Hepatic stellate cell (primary cell): ENCODE data around the gene MNT.
A peak's percentile ranks its signal among the peaks of the same experiment; 100 is the strongest.
"Not testable (repeated sequence)": the region's sequence is repeated elsewhere in the genome, so short reads cannot be mapped to it uniquely, and the experiment has no call there.

Experiments
- DNase-seq: peaks from one replicate; pipeline ENCODE4 v3.0.0; 2011; ENCODE audit warnings: low spot score

MNT gene

DNA sequence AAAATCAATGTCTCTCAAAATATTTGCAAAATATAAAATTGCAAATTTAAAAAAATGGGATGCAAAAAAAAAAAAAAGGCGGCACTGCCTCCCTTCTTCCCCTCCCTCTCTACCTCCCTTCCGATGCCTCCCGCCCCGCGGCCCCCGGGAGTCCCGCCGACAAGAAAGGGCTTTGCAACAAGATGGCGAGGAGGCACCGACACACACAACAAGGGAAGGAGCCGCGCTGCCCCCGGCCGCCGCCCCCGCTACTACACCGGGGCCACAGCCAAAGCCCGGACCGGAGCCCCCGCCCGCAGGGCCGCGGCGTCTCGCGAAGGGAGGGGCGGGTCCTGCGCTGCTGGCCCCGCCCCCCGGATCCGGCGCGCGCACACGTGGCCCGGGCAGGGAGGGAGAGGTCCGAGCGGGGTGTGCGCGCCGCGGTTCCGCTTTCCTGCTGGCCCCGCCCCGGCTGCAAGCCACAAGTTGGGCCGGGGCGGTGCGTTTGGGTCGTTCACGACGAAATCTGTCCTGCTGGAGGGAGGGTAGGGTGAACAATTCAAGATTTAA, at the start of gene MNT:
MNT (minus strand) TSS at position 184 of the 549 bp plus-strand sequence. CDS start 348 bp downstream, outside the sequence.
- peak; percentile 93 for DNase-seq

GRCh38 chr17:2450016-2450650, 49.3 kb upstream of the MNT start:
- DNase-seq: no peak

DNA sequence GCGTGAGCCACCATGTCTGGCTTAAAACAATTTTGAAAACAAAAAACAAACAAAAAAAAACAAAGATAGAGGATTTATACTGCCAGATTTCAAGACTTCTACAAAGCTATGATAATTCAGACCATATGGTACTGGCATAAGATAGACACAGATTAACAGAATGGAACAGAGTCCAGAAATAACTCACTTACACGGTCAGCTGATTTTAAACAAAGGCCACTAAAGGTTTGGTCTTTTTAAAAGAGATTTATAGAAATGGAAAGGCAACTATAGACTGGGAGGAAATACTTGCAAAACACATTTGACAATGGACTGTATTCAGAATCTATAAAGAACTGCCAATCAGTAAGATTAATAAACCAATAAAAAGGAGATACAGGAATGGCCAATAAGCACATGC, 48.6 kb upstream of the MNT start:
- no peak for DNase-seq

DNA sequence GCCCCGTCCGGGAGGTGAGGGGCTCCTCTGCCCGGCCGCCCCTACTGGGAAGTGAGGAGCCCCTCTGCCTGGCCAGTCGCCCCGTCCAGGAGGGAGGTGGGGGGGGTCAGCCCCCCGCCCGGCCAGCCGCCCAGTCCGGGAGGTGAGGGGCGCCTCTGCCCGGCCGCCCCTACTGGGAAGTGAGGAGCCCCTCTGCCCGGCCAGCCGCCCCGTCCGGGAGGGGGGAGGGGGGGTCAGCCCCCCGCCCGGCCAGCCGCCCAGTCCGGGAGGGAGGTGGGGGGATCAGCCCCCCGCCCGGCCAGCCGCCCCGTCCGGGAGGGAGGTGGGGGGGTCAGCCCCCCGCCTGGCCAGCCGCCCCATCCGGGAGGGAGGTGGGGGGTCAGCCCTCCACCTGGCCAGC, 46.6 kb upstream of the MNT start:
- DNase-seq: not testable (repeated sequence)

GRCh38 chr17:2445638-2446037, 44.8 kb upstream of the MNT start:
- no peak for DNase-seq

DNA sequence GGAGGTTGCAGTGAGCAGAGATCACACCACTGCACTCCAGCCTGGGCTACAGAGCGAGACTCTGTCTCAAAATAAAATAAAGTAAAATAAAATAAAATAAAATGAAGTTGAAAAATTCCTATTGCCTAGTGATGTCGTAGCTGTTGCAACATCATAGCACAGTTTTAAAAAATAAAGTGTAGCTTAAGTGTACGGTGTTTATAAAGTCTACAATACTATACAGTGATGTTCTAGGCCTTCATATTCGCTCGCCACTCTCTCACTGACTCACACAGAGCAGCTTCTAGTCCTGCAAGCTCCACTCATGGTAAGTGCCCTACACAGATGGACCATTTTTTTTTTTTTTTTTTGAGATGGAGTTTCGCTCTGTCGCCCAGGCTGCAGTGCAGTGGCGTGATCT, 43.5 kb upstream of the MNT start:
- no peak for DNase-seq

DNA sequence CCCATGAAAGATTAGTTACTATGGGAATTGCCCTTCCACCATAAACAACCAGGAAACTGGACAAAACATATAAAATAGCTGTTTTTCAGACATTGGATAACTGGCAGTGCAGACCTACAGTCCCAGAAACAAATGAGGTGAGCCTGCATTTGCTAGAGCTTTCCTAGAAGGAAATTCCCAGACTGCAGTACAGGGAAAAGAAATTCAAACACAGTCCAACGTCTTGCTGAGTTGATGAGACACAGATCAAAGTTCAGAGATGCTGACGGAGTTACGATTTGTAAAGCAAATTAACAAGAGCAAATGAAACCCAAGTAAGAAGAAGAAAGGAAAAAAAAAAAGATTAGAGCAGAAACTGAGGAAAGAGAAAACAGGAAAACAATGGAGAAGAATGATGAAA, 41.3 kb upstream of the MNT start:
- no peak for DNase-seq

- DNase-seq: no peak
Observed at GRCh38 chr17:2440930-2441329, 40.1 kb upstream of the MNT start.

DNA sequence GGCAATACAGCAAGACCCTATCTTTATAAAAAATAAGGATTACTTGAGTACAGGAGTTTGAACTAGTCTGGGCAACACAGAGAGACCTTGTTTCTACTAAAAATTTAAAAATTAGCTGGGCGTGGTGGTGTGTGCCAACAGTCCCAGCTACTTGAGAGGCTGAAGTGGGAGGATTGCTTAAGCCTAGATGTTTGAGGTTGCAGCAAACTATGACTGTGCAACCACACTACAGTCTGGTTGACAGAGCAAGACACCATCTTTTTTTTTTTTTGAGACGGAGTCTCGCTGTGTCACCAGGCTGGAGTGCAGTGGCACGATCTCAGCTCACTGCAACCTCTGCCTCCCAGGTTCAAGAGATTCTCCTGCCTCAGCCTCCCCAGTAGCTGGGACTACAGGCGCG, 39.1 kb upstream of the MNT start:
- DNase-seq: not testable (repeated sequence)

- peak; percentile 77 for DNase-seq
Observed at GRCh38 chr17:2438823-2439222, 38.0 kb upstream of the MNT start.

- no peak for DNase-seq
Observed at GRCh38 chr17:2436316-2436905, 35.6 kb upstream of the MNT start.

GRCh38 chr17:2435862-2436261, 35.0 kb upstream of the MNT start:
- no peak for DNase-seq

DNA sequence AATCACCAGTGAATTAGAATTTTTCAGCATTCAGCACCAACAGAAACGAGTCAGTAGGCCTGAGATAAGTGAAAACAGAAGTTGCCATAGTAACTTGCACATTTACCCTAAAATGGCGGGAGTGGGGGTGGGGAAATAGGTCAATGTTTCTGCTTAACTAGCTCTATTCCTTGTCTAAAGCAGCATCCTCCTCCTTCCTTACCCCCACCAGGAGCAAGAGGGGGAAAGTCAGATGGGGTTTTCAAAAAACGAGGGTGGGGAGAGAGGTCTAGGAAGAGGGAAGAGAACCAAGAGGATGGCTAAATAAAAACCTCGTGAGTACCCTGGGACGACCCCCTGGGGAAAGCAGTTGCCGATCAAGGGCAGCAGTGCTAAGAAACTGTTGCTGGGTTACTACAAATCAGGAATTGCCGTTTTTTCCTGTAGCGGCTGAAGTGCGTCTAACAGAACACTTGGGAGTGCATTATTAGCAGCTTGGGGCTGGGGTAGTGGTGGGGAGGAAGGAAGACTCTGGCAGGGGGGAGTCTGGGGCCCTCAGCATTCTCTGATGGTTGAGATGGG, 34.4 kb upstream of the MNT start:
- no peak for DNase-seq

DNA sequence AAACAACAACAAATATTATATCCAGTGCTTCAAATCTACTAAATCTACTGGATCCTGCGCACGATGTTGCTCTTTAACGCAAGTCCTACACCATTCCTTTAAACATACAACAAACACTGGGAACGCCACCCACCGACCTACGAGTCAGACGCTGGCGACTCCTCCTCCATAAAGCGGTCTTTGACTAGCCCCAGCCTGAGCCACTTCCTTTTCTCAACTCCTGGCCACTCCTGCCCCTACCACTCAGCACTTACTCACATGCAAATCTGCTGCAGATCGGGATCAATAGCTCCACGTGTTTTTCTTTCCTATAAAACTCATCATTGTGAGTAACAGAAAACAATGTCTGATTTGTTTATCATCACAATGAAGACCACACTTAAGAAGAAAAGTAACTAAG, 32.8 kb upstream of the MNT start:
- DNase-seq: no peak

DNA sequence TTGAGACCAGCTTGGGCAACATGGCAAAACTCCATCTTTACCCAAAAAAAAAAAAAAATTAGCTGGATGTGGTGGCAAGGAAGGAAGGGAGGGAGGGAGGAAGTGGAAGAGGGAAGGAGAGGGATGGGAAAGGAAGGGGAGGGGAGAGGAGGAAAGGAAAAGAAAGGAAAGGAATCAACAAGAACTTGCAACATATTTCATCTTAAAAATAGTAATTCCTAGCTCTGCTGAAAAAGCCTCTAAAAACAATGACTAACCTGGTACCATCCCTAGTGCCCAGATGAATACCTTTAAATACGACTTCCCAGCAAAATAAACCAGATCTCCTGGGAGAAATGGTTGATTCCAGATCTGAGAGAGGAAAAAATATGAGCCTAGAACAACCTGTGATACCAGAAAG, 27.1 kb upstream of the MNT start:
- DNase-seq: no peak

DNA sequence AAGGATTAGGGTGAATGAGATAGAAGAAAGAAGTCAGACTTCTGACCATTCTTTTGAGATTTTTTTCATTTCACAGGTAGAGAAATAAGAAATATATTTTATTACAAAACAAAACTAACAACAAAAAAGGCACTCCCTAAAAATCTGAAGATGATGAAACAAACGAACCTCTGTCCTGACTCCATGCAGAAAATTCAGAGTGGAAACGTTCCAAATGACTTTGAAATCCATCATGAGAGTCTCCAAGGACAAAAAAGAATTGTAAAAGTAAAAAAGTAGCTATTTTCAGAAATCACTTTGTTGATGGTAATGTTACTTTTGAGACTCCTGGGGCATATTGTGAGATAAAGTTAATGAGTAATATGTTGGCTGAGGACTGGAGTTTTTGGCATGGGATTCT, 26.4 kb upstream of the MNT start:
- DNase-seq: no peak

DNA sequence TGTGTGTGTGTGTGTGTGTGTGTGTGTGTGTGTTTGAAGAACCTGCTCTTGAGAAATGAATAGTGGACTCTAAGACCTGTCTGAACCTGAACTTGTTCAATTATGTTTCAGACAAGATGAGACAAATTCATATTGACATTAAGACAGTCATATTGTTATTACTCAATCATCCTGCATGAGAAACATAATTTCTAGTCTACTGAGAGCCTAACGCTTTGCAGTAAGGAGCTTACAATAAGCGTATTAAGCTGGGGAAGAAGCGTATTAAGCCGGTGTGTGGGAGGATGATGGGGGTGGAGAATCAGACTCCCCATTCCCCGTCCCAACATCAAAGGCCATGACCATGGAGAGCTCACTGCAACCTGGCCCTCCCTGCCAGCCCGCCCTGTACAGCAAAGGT, 22.4 kb upstream of the MNT start:
- no peak for DNase-seq

DNA sequence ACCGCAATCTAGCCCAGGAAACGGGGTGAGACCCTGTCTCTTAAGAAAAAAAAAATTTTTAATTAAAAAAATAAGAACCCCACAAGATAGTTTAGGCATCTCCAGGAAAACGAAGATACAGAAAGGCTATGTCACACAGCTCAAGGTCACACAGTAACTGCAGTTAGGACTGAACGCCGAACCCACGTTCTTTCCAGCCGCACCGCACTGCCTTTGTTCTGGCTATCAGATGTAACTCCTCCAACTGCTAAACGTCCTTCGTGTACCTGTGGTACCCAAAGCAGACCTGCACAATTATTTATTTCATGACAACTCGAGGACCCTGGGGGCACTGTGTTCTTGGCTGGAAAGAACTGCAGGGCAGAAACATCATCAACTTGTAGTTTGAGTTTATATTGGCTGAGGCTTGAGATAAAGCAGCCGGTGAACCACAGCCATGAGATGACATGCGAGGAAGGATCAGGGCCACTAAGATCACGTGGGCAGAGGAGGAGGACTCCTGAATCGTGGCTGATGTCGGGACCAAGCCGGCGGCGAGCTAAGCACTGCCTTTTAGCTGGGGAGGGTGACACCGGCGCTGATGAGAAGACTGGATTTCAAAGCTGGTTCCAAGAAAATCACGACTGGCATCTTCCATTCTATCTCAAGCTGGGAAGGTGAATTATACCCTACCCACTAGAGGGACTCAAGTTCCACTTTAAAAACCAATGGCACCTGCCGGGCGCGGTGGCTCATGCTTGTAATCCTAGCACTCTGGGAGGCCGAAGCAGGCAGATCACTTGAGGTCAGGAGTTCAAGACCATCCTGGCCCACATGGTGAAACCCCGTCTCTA, 20.7 kb upstream of the MNT start:
- DNase-seq: no peak

- no peak for DNase-seq
Observed at GRCh38 chr17:2420176-2420575, 19.3 kb upstream of the MNT start.

GRCh38 chr17:2419486-2419885, 18.6 kb upstream of the MNT start:
- no peak for DNase-seq

DNA sequence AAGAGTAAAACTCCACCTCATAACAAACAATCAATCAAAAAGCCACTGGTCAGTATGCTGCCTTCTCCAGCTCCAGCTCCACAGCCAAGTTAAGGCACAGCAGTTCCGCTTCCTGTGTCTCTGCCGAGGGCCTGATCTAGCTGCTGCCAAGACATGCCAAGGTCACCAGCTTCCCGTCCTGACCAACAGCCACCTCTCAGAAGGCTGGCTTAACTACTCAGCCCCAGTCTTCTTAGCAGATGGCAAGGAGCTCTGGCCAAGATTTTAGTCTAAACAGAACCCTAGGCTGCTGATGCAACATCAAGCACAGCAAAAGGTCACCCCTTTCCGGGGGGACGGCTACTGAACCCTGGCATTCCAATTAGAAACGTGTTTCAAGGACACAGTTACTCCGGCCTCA, 17.7 kb upstream of the MNT start:
- no peak for DNase-seq

- DNase-seq: peak; percentile 89
Observed at GRCh38 chr17:2416010-2416734, 15.3 kb upstream of the MNT start.
